Esophagus muscularis mucosa (tissue), 4 donors: ENCODE data around the gene PCDHA10.

Experiments
- EP300 ChIP-seq: sonication (generic); formaldehyde crosslinking; IDR thresholded peaks from one replicate; pipeline ENCODE4 v1.6.1; 2017; ENCODE audit warnings: antibody characterized with exemption
- POLR2AphosphoS5 ChIP-seq, 2 donors: sonication (generic); formaldehyde crosslinking; IDR thresholded peaks; one replicate each; pipeline ENCODE4 v1.6.1; 2017; ENCODE audit warnings: antibody characterized with exemption in 2 of 2
- TF ChIP-seq, protein P1 (sequence below), 3 experiments: fragments of 200-600 bp in 2 of 3; fragments of 450-650 bp in 1 of 3; sonication (generic) in 2 of 3; IDR thresholded peaks; one replicate each; pipeline ENCODE4 v1.5.1; 2017 to 2019; ENCODE audit warnings: antibody characterized with exemption in 3 of 3, mild to moderate bottlenecking in 2 of 3, moderate library complexity in 1 of 3

DNA sequence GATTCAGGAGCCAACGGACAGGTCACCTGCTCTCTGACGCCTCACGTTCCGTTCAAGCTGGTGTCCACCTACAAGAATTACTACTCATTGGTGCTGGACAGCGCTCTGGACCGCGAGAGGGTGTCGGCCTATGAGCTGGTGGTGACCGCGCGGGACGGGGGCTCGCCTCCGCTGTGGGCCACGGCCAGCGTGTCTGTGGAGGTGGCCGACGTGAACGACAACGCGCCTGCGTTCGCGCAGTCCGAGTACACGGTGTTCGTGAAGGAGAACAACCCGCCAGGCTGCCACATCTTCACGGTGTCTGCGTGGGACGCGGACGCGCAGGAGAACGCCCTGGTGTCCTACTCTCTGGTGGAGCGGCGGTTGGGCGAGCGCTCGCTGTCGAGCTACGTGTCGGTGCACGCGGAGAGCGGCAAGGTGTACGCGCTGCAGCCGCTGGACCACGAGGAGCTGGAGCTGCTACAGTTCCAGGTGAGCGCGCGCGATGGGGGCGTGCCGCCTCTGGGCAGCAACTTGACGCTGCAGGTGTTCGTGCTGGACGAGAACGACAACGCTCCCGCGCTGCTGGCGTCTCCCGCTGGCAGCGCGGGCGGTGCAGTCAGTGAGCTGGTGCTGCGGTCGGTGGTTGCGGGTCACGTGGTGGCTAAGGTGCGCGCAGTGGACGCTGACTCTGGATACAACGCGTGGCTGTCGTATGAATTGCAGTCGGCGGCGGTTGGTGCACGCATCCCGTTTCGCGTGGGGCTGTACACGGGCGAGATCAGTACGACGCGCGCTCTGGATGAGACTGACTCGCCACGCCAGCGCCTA is 1.7 kb downstream of the PCDHA10 start:
- TF ChIP-seq, protein P1, sequence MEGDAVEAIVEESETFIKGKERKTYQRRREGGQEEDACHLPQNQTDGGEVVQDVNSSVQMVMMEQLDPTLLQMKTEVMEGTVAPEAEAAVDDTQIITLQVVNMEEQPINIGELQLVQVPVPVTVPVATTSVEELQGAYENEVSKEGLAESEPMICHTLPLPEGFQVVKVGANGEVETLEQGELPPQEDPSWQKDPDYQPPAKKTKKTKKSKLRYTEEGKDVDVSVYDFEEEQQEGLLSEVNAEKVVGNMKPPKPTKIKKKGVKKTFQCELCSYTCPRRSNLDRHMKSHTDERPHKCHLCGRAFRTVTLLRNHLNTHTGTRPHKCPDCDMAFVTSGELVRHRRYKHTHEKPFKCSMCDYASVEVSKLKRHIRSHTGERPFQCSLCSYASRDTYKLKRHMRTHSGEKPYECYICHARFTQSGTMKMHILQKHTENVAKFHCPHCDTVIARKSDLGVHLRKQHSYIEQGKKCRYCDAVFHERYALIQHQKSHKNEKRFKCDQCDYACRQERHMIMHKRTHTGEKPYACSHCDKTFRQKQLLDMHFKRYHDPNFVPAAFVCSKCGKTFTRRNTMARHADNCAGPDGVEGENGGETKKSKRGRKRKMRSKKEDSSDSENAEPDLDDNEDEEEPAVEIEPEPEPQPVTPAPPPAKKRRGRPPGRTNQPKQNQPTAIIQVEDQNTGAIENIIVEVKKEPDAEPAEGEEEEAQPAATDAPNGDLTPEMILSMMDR (IDR thresholded peaks at IDR 0.05), result no peak
- TF ChIP-seq POLR2AphosphoS5 (IDR thresholded peaks at IDR 0.05) (no peak), EP300 (no peak)
